ENCODE measurements around the gene GNG7.
A peak's percentile ranks its signal among the peaks of the same experiment; 100 is the strongest.

GNG7 gene

GRCh38 chr19:2616741-2617392, 85.6 kb downstream of the GNG7 start:
- TF ChIP-seq CTCF (IDR thresholded peaks at IDR 0.05; ENCODE audit: borderline replicate concordance, insufficient read depth, low read depth, low read length) = no peak
- no peak overlapping the region for H3K4me3 ChIP-seq (ENCODE audit: low read depth, low read length)

- no peak overlapping the region for H3K4me3 ChIP-seq (ENCODE audit: low read depth, low read length)
- TF ChIP-seq CTCF (IDR thresholded peaks at IDR 0.05; ENCODE audit: borderline replicate concordance, insufficient read depth, low read depth, low read length) = no peak
Observed at GRCh38 chr19:2615782-2616181, 86.7 kb downstream of the GNG7 start.

- peak; percentile 92 for TF ChIP-seq CTCF (IDR thresholded peaks at IDR 0.05; ENCODE audit: borderline replicate concordance, insufficient read depth, low read depth, low read length)
- peak overlapping the region; percentile 19 for H3K4me3 ChIP-seq (ENCODE audit: low read depth, low read length)
Observed at GRCh38 chr19:2613507-2614295, 88.8 kb downstream of the GNG7 start.

- TF ChIP-seq CTCF (IDR thresholded peaks at IDR 0.05; ENCODE audit: borderline replicate concordance, insufficient read depth, low read depth, low read length) = no peak
- H3K4me3 ChIP-seq (ENCODE audit: low read depth, low read length) = no peak overlapping the region
Observed at GRCh38 chr19:2612619-2613249, 89.8 kb downstream of the GNG7 start.

- no peak for TF ChIP-seq CTCF (IDR thresholded peaks at IDR 0.05; ENCODE audit: borderline replicate concordance, insufficient read depth, low read depth, low read length)
- peak overlapping the region; percentile 19 for H3K4me3 ChIP-seq (ENCODE audit: low read depth, low read length)
Observed at GRCh38 chr19:2611483-2612464, 90.7 kb downstream of the GNG7 start.

- TF ChIP-seq CTCF (IDR thresholded peaks at IDR 0.05; ENCODE audit: borderline replicate concordance, insufficient read depth, low read depth, low read length) = peak; percentile 98
- H3K4me3 ChIP-seq (ENCODE audit: low read depth, low read length) = peak overlapping the region; percentile 34
Observed at GRCh38 chr19:2610637-2611482, 91.6 kb downstream of the GNG7 start.
